H9 (cell line): ENCODE measurements around the gene TRIM44. TPM values are rescaled to one million over a fixed set of nuclear protein-coding genes. Genes with fewer than 3 reads are reported as not detected.
A peak's percentile ranks its signal among the peaks of the same experiment; 100 is the strongest.
"Not testable (repeated sequence)": the region's sequence is repeated elsewhere in the genome, so short reads cannot be mapped to it uniquely, and the experiment has no call there.

Experiments used
- DNase-seq: peaks from one replicate; pipeline ENCODE4 v3.0.0-alpha.2; 2017
- H2AFZ ChIP-seq: one replicate; pipeline ENCODE4 v1.6.1; 2013; ENCODE audit warnings: mild to moderate bottlenecking, low read length, control low read depth, moderate library complexity
- H2AK5ac ChIP-seq: 2 replicates; pipeline ENCODE4 v1.6.1; 2013; ENCODE audit warnings: low read length, control low read depth, mixed read lengths; ENCODE audit not compliant: insufficient read length
- H2BK120ac ChIP-seq: one replicate; pipeline ENCODE4 v1.6.1; 2013; ENCODE audit warnings: low read depth, mild to moderate bottlenecking, low read length, control low read depth, inconsistent platforms; ENCODE audit not compliant: poor library complexity, severe bottlenecking
- H2BK12ac ChIP-seq: 2 replicates; pipeline ENCODE4 v1.6.1; 2013; ENCODE audit warnings: low read length, control low read depth, mixed read lengths, low read depth; ENCODE audit not compliant: insufficient read length
- H2BK15ac ChIP-seq: 2 replicates; pipeline ENCODE4 v1.6.1; 2013; ENCODE audit warnings: low read depth, low read length, control low read depth
- H2BK20ac ChIP-seq: one replicate; pipeline ENCODE4 v1.6.1; 2013; ENCODE audit warnings: low read depth, mild to moderate bottlenecking, low read length, control low read depth, inconsistent platforms; ENCODE audit not compliant: poor library complexity, severe bottlenecking
- H2BK5ac ChIP-seq: 2 replicates; pipeline ENCODE4 v1.6.1; 2013; ENCODE audit warnings: low read length, control low read depth, mixed read lengths; ENCODE audit not compliant: insufficient read length
- H3K14ac ChIP-seq: 2 replicates; pipeline ENCODE4 v1.6.1; 2013; ENCODE audit warnings: low read length, control low read depth; ENCODE audit not compliant: insufficient read depth
- H3K18ac ChIP-seq: 2 replicates; pipeline ENCODE4 v1.6.1; 2013; ENCODE audit warnings: low read depth, mild to moderate bottlenecking, mixed read lengths, low read length, control low read depth; ENCODE audit not compliant: insufficient read length
- H3K23ac ChIP-seq: 2 replicates; pipeline ENCODE4 v1.6.1; 2013; ENCODE audit warnings: low read length, control low read depth, mixed read lengths, low read depth; ENCODE audit not compliant: insufficient read length
- H3K23me2 ChIP-seq: 2 replicates; pipeline ENCODE4 v1.6.1; 2013; ENCODE audit warnings: low read depth, mild to moderate bottlenecking, mixed read lengths, low read length, control low read depth; ENCODE audit not compliant: insufficient read length, poor library complexity, severe bottlenecking
- H3K27ac ChIP-seq: 2 replicates; pipeline ENCODE4 v1.5.1; 2013; ENCODE audit warnings: low read length, control low read depth, mixed read lengths, low read depth; ENCODE audit not compliant: insufficient read length
- H3K27me3 ChIP-seq: 2 replicates; pipeline ENCODE4 v1.6.1; 2013; ENCODE audit warnings: low read length, control low read depth, inconsistent platforms; ENCODE audit not compliant: insufficient read depth
- H3K4ac ChIP-seq: 2 replicates; pipeline ENCODE4 v1.6.1; 2013; ENCODE audit warnings: low read depth, mild to moderate bottlenecking, control low read depth, inconsistent platforms, low read length, moderate library complexity
- H3K4me1 ChIP-seq: 2 replicates; pipeline ENCODE4 v1.6.1; 2013; ENCODE audit warnings: low read length, control low read depth, inconsistent platforms; ENCODE audit not compliant: insufficient read depth
- H3K4me2 ChIP-seq: 2 replicates; pipeline ENCODE4 v1.6.1; 2013; ENCODE audit warnings: low read length, control low read depth, mixed read lengths; ENCODE audit not compliant: insufficient read length, insufficient read depth
- H3K56ac ChIP-seq: 2 replicates; pipeline ENCODE4 v1.6.1; 2013; ENCODE audit warnings: low read depth, mild to moderate bottlenecking, mixed read lengths, low read length, control low read depth; ENCODE audit not compliant: insufficient read length
- H3K79me1 ChIP-seq: 2 replicates; pipeline ENCODE4 v1.6.1; 2013; ENCODE audit warnings: low read depth, mild to moderate bottlenecking, moderate library complexity, low read length, control low read depth, inconsistent platforms; ENCODE audit not compliant: insufficient read depth, poor library complexity, severe bottlenecking
- H3K79me2 ChIP-seq: 2 replicates; pipeline ENCODE4 v1.6.1; 2013; ENCODE audit warnings: low read length, control low read depth, inconsistent platforms; ENCODE audit not compliant: insufficient read depth
- H3K9ac ChIP-seq: 2 replicates; pipeline ENCODE4 v1.6.1; 2013; ENCODE audit warnings: low read length, control low read depth, mixed read lengths; ENCODE audit not compliant: insufficient read length; ENCODE audit errors: extremely low read depth
- H3K9me3 ChIP-seq: one replicate; pipeline ENCODE4 v1.6.1; 2013; ENCODE audit warnings: low read depth, low read length, inconsistent platforms; ENCODE audit not compliant: control insufficient read depth
- H3T11ph ChIP-seq: one replicate; pipeline ENCODE4 v1.6.1; 2013; ENCODE audit warnings: mild to moderate bottlenecking, low read length, control low read depth, inconsistent platforms
- H4K20me1 ChIP-seq: one replicate; pipeline ENCODE4 v1.6.1; 2013; ENCODE audit not compliant: control insufficient read depth, insufficient read length, insufficient read depth
- H4K5ac ChIP-seq: 2 replicates; pipeline ENCODE4 v1.6.1; 2013; ENCODE audit warnings: low read depth, mild to moderate bottlenecking, mixed read lengths, low read length, control low read depth; ENCODE audit not compliant: insufficient read length
- H4K8ac ChIP-seq: replicated peaks from 2 replicates; pipeline ENCODE4 v1.6.1; 2013; ENCODE audit warnings: low read length, control low read depth, mixed read lengths, low read depth; ENCODE audit not compliant: insufficient read length
- H4K91ac ChIP-seq: 2 replicates; pipeline ENCODE4 v1.6.1; 2013; ENCODE audit warnings: low read depth, mild to moderate bottlenecking, moderate library complexity, mixed read lengths, low read length, control low read depth; ENCODE audit not compliant: insufficient read length
- H3K27ac Mint-ChIP-seq, 3 experiments: 2 replicates in 2 of 3; 3 replicates in 1 of 3; pipeline ENCODE4 v1.8.0; 2020 to 2021; ENCODE audit warnings: mixed read lengths in 3 of 3, mild to moderate bottlenecking in 1 of 3, moderate library complexity in 1 of 3
- H3K27me3 Mint-ChIP-seq: 2 replicates; pipeline ENCODE4 v1.8.0; 2021; ENCODE audit warnings: low read depth, mild to moderate bottlenecking, moderate library complexity, mixed read lengths
- H3K36me3 Mint-ChIP-seq, 3 experiments: 2 replicates in 2 of 3; 3 replicates in 1 of 3; pipeline ENCODE4 v1.8.0; 2020 to 2021; ENCODE audit warnings: low read depth in 3 of 3, mixed read lengths in 3 of 3; ENCODE audit not compliant: insufficient read depth in 1 of 3
- H3K4me1 Mint-ChIP-seq, 2 experiments: 2 replicates each; pipeline ENCODE4 v1.8.0; 2020; ENCODE audit warnings: mixed read lengths in 2 of 2
- H3K4me3 Mint-ChIP-seq, 2 experiments: 2 replicates in 1 of 2; 3 replicates in 1 of 2; pipeline ENCODE4 v1.8.0; 2020 to 2021; ENCODE audit warnings: mild to moderate bottlenecking in 2 of 2, mixed read lengths in 2 of 2, moderate library complexity in 1 of 2
- H3K9me3 Mint-ChIP-seq, 2 experiments: 2 replicates in 1 of 2; 3 replicates in 1 of 2; pipeline ENCODE4 v1.8.0; 2020; ENCODE audit warnings: mild to moderate bottlenecking in 2 of 2, mixed read lengths in 2 of 2, moderate library complexity in 1 of 2
- CTCF ChIP-seq: fragments of 200-600 bp; sonication (generic); conservative IDR thresholded peaks from 3 replicates; pipeline ENCODE4 v1.8.0; 2021; ENCODE audit warnings: antibody characterized with exemption, mild to moderate bottlenecking
- WGBS: extraction: QIAGEN DNeasy Blood & Tissue Kit; methylation state at CpG from one replicate; pipeline ENCODE4 v1.1.7; 2013; ENCODE audit warnings: missing lambda C conversion rate, low lambda C conversion rate, mixed read lengths; ENCODE audit not compliant: insufficient read length; ENCODE audit errors: extremely low coverage; 5-methylcytosine and 5-hydroxymethylcytosine counted together
- total RNA-seq: library from RNA; stranded (reverse); gene quantifications from 2 replicates; pipeline ENCODE4 v1.2.1, GENCODE V29; 2021

The TRIM44 gene
- total RNA-seq, 1 experiment from 2014 or later: 37.7 TPM

- DNase-seq: no peak
- no peak overlapping the region for H3K9ac ChIP-seq
- peaks cover 3% of the 10 kb centered on the region; the same call in 1 of the 2 replicates for H3K4me1 ChIP-seq
- no peak overlapping the region for H3K4ac ChIP-seq
- no peak overlapping the region for H3K18ac ChIP-seq
- H2BK20ac ChIP-seq: no peak overlapping the region
- Mint-ChIP-seq H3K9me3 (peaks cover 4 to 5% of the 10 kb centered on the region in 2 experiments; a peak in 4 of 5 replicates), H3K4me1 (peaks cover 11% of the 10 kb centered on the region in 2 experiments), H3K36me3 (peaks cover 3 to 4% (median 3%) of the 10 kb centered on the region in 3 experiments; a peak in 3 of 7 replicates), H3K27ac (peak overlapping the region in 2 of 3 experiments; percentile 8 to 13; a peak in 2 of 7 replicates), H3K27me3 (no peaks in the 10 kb centered on the region), H3K4me3 (no peak overlapping the region)
- no peak for TF ChIP-seq CTCF
- no peaks in the 10 kb centered on the region for H3K9me3 ChIP-seq
- no peak overlapping the region for H3K23ac ChIP-seq
- no peak overlapping the region for H2AK5ac ChIP-seq
- H2BK5ac ChIP-seq: no peak overlapping the region
- no peak overlapping the region for H3K4me2 ChIP-seq
- no peak overlapping the region for H3K27ac ChIP-seq
- no CpG with 5 or more reads among the region's 3 CpGs for WGBS
- H3T11ph ChIP-seq: no peak overlapping the region
- no peak overlapping the region for H2BK120ac ChIP-seq
- H3K23me2 ChIP-seq: no peaks in the 10 kb centered on the region
- no peaks in the 10 kb centered on the region for H3K79me2 ChIP-seq
- H3K14ac ChIP-seq: no peak overlapping the region
- no peak overlapping the region for H3K56ac ChIP-seq
- no peak overlapping the region for H2AFZ ChIP-seq
- no peaks in the 10 kb centered on the region for H4K20me1 ChIP-seq
- H4K8ac ChIP-seq: no peak overlapping the region
- H2BK12ac ChIP-seq: no peak overlapping the region
- H4K5ac ChIP-seq: no peak overlapping the region
- H4K91ac ChIP-seq: no peak overlapping the region
- no peak overlapping the region for H2BK15ac ChIP-seq
- no peaks in the 10 kb centered on the region for H3K79me1 ChIP-seq
- H3K27me3 ChIP-seq: no peaks in the 10 kb centered on the region
These were observed 89.5 kb downstream of the TRIM44 start for GRCh38 chr11:35752115-35752514.

- H3K9me3 Mint-ChIP-seq, H3K27ac Mint-ChIP-seq, H3K4me3 Mint-ChIP-seq, H3K56ac ChIP-seq, H2BK5ac ChIP-seq, H2BK120ac ChIP-seq, H2BK15ac ChIP-seq, H3K27ac ChIP-seq, H2BK12ac ChIP-seq, H2AFZ ChIP-seq, H3K14ac ChIP-seq, H3K9me3 ChIP-seq, H3K36me3 Mint-ChIP-seq, H3K9ac ChIP-seq, H3K27me3 Mint-ChIP-seq, H3K79me1 ChIP-seq, H3T11ph ChIP-seq, H2AK5ac ChIP-seq, DNase-seq, H4K8ac ChIP-seq, H3K79me2 ChIP-seq, H3K4ac ChIP-seq, H3K23ac ChIP-seq, H4K20me1 ChIP-seq, H3K18ac ChIP-seq, H3K27me3 ChIP-seq, H4K91ac ChIP-seq, H2BK20ac ChIP-seq, H4K5ac ChIP-seq, H3K4me2 ChIP-seq, H3K23me2 ChIP-seq, H3K4me1 ChIP-seq: not testable (repeated sequence)
- no CpG with 5 or more reads among the region's 6 CpGs for WGBS
- H3K4me1 Mint-ChIP-seq: peaks cover 11% of the 10 kb centered on the region in 2 experiments
These were observed 91.0 kb downstream of the TRIM44 start for GRCh38 chr11:35753573-35753972.
